Endothelial cell of umbilical vein (primary cell): ENCODE results near the gene SSH2. TPM values are rescaled to one million over a fixed set of nuclear protein-coding genes. Genes with fewer than 3 reads are reported as not detected.

ENCODE experiments used
- BruUV-seq: library from RNA; stranded (reverse); fragments of 400-500 nt; replicated peaks from 2 replicates; lab custom pipeline; 2021; lab: Mats Ljungman, UMichigan
- CTCF ChIA-PET: fragments of 300-600, 350-600 bp; sonication (Branson Sonifier 250); formaldehyde crosslinking; loops from one replicate; lab custom pipeline; 2021; ENCODE audit warnings: antibody characterized with exemption, inconsistent platforms; lab: Charles Lee
- POLR2A ChIA-PET: fragments of 300-600, 350-600 bp; sonication (Branson Sonifier 250); formaldehyde crosslinking; loops from one replicate; lab custom pipeline; 2021; ENCODE audit warnings: antibody characterized with exemption, inconsistent platforms; lab: Charles Lee
- DNase-seq: peaks from one replicate; pipeline ENCODE4 v3.0.0-alpha.2; 2011; ENCODE audit warnings: low read depth, low spot score
- FAIRE-seq: peaks from 2 replicates; lab custom pipeline; 2011; peaks lifted over from hg19 to GRCh38; lab: Jason Lieb, UNC
- H2AFZ ChIP-seq: 2 replicates; pipeline ENCODE4 v1.6.0; 2012; ENCODE audit warnings: low read depth, low read length, control low read depth, inconsistent platforms
- H3K27ac ChIP-seq: 2 replicates; pipeline ENCODE4 v1.5.1; 2011; ENCODE audit warnings: low read depth, mild to moderate bottlenecking, control low read depth, low read length, moderate library complexity; ENCODE audit not compliant: insufficient read depth
- H3K27me3 ChIP-seq, 2 experiments: 2 replicates each; pipeline versions ENCODE4 v1.6.0 to v1.6.1; 2011; ENCODE audit warnings: low read length in 2 of 2, mixed read lengths in 1 of 2; ENCODE audit not compliant: control insufficient read depth in 2 of 2, insufficient read depth in 2 of 2
- H3K36me3 ChIP-seq, 2 experiments: 2 replicates in 1 of 2; 3 replicates in 1 of 2; pipeline ENCODE4 v1.5.1; 2011; ENCODE audit warnings: low read length in 2 of 2, mild to moderate bottlenecking in 1 of 2, moderate library complexity in 1 of 2; ENCODE audit not compliant: control insufficient read depth in 2 of 2, insufficient read depth in 2 of 2; ENCODE audit errors: extremely low read depth in 1 of 2
- H3K4me1 ChIP-seq: 3 replicates; pipeline ENCODE4 v1.5.1; 2011; ENCODE audit warnings: mild to moderate bottlenecking, low read length; ENCODE audit not compliant: control insufficient read depth, insufficient read depth; ENCODE audit errors: extremely low read depth
- H3K4me2 ChIP-seq: 2 replicates; pipeline ENCODE4 v1.6.1; 2011; ENCODE audit warnings: low read length, control low read depth, mixed read lengths; ENCODE audit not compliant: insufficient read depth
- H3K4me3 ChIP-seq, 3 experiments: fragments of 200-600 bp in 1 of 3; sonication (generic), shearing (Covaris generic) in 1 of 3; replicated peaks in 1 of 3; 2 replicates each; pipeline ENCODE4 v1.5.1; 2011 to 2016; ENCODE audit warnings: control low read depth in 3 of 3, low read length in 3 of 3, mild to moderate bottlenecking in 2 of 3, inconsistent platforms in 1 of 3, low read depth in 1 of 3, moderate library complexity in 1 of 3; ENCODE audit not compliant: insufficient read depth in 1 of 3
- H3K79me2 ChIP-seq: 2 replicates; pipeline ENCODE4 v1.6.0; 2012; ENCODE audit warnings: low read length, inconsistent platforms; ENCODE audit not compliant: control insufficient read depth, insufficient read depth
- H3K9ac ChIP-seq: replicated peaks from 2 replicates; pipeline ENCODE3; 2011; ENCODE audit warnings: low read length, control low read depth; ENCODE audit not compliant: insufficient read depth; ENCODE audit errors: extremely low read depth
- H3K9me1 ChIP-seq: replicated peaks from 3 replicates; pipeline ENCODE4 v1.6.0; 2011; ENCODE audit warnings: mild to moderate bottlenecking, low read length; ENCODE audit not compliant: control insufficient read depth, insufficient read depth; ENCODE audit errors: extremely low read depth
- H3K9me3 ChIP-seq: replicated peaks from 2 replicates; pipeline ENCODE4 v1.5.1; 2012; ENCODE audit warnings: low read length, inconsistent platforms; ENCODE audit not compliant: control insufficient read depth, insufficient read depth
- H4K20me1 ChIP-seq: replicated peaks from 2 replicates; pipeline ENCODE3; 2011; ENCODE audit warnings: mild to moderate bottlenecking, low read length; ENCODE audit not compliant: control insufficient read depth, insufficient read depth; ENCODE audit errors: extremely low read depth
- CTCF ChIP-seq, 2 donors: IDR thresholded peaks; 1 replicate in 1 of 2; 2 replicates in 1 of 2; pipeline ENCODE4 v1.5.1; 2011; ENCODE audit warnings: low read length in 2 of 2, mild to moderate bottlenecking in 2 of 2, moderate library complexity in 2 of 2, control low read depth in 1 of 2, inconsistent platforms in 1 of 2, low read depth in 1 of 2; ENCODE audit not compliant: insufficient read depth in 1 of 2; ENCODE audit errors: extremely low read depth in 1 of 2
- EZH2 ChIP-seq: IDR thresholded peaks from 2 replicates; pipeline ENCODE4 v1.6.1; 2012; ENCODE audit warnings: borderline replicate concordance, low read depth, mild to moderate bottlenecking, moderate library complexity, low read length, inconsistent platforms; ENCODE audit not compliant: severe bottlenecking
- FOS ChIP-seq: IDR thresholded peaks from 2 replicates; pipeline ENCODE4 v1.6.1; 2011; ENCODE audit warnings: mild to moderate bottlenecking, low read length, moderate library complexity, borderline replicate concordance; ENCODE audit not compliant: insufficient read depth
- GATA2 ChIP-seq: IDR thresholded peaks from 2 replicates; pipeline ENCODE4 v1.7.0; 2011; ENCODE audit warnings: low read depth, mild to moderate bottlenecking, moderate library complexity, mixed read lengths, low read length; ENCODE audit not compliant: insufficient read length, insufficient read depth
- JUN ChIP-seq: IDR thresholded peaks from 2 replicates; pipeline ENCODE4 v1.6.1; 2011; ENCODE audit warnings: borderline replicate concordance, low read depth; ENCODE audit not compliant: insufficient read length, insufficient read depth
- MAX ChIP-seq: IDR thresholded peaks from 2 replicates; pipeline ENCODE4 v1.6.1; 2011; ENCODE audit not compliant: insufficient read depth, insufficient read length
- MYC ChIP-seq: IDR thresholded peaks from one replicate; pipeline ENCODE4 v1.6.1; 2011; ENCODE audit warnings: mild to moderate bottlenecking, low read depth, low read length
- POLR2A ChIP-seq: IDR thresholded peaks from 2 replicates; pipeline ENCODE4 v1.6.1; 2012; ENCODE audit warnings: low read depth, mild to moderate bottlenecking, control low read depth, low read length
- POLR2AphosphoS5 ChIP-seq: IDR thresholded peaks from 2 replicates; pipeline ENCODE4 v1.6.1; 2012; ENCODE audit warnings: low read depth, mild to moderate bottlenecking, control low read depth, low read length, moderate library complexity; ENCODE audit not compliant: insufficient read depth
- dilution Hi-C: fragments of 300-500 bp; cut with MboI; formaldehyde crosslinking; loops from one replicate; pipeline ENCODE4 v1.15.0; 2019; ENCODE audit warnings: low sequenced_read_pairs; ENCODE audit not compliant: extremely low pct_ligation_motif_present
- intact Hi-C: fragments of 100-400 bp; cut with micrococcal nuclease; formaldehyde crosslinking; loops from one replicate; pipeline ENCODE4 v1.10.0; 2022
- polyA plus RNA-seq, 4 experiments: library from polyadenylated mRNA; depleted of rRNA in 3 of 4; stranded (reverse) in 3 of 4; unstranded in 1 of 4; fragments of >200 nt; gene quantifications; 2 replicates each; pipeline versions ENCODE4 v1.2.1 to v1.2.3, GENCODE V29; 2011 to 2012; ENCODE audit warnings: missing spikeins in 1 of 4
- total RNA-seq: library from RNA; stranded (reverse); gene quantifications from 2 replicates; pipeline ENCODE4 v1.2.3, GENCODE V29; 2021

SSH2 gene
- total and polyA plus RNA-seq, 2 donors (not counting 3 experiments of a cell fraction or from before 2014, with no cell fraction given): 24.6 to 60.9 TPM

DNA sequence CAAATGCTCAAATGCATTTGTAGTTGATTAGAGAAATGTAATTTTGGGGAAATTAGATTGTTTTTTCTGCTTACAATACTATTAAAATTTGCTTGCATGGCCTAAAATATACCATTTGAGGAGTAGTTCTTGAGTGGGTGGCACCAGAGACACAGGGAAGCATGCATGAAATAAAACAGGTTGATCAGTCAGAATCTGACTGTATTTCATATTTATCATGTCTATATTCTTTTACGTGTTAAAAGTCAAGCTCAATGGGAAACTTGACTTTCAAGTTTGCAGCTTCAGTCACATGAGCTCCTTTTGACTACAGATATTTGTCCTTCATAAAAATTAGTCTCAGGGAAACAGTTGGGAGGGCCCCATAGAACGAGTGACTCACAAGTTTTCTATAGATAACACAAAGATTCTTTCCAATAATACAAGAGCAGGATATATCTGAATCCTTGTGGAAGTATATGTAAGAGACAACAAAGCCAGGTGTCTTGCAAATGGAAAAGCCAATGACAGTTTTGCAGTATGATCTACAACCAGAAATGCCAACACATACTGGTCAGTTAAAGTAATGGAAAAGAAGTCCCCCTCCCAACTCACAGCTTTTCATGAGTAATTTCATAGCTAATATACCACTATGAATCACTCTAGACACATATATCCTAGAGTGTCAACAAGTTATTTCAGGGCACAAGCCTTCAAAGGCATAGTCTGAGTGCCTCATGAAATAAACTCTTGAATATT is 265.1 kb downstream of the SSH2 start:
- ChIA-PET POLR2A (interaction anchor here (0.5 kb wide), 1 partner anchor 1034 kb away, joined by 4 read pairs; no protein-coding TSS in a partner anchor), CTCF (interaction anchor here (1.0 to 2.2 kb wide), 12 partner anchors 8 to 428 kb away, joined by 3 to 25 read pairs (median 5); no protein-coding TSS in a partner anchor)

More for the DNA sequence above, 265.1 kb downstream of the SSH2 start:
- Histone ChIP-seq H3K9me3 (no peaks in the 10 kb centered on the region), H4K20me1 (no peaks in the 10 kb centered on the region), H3K9me1 (no peaks in the 10 kb centered on the region), H3K4me2 (peak overlapping the region; percentile 69), H3K4me3 (no peak overlapping the region), H2AFZ (no peak overlapping the region), H3K4me1 (peaks cover 27% of the 10 kb centered on the region), H3K27me3 (no peaks in the 10 kb centered on the region), H3K79me2 (no peaks in the 10 kb centered on the region), H3K9ac (peak overlapping the region; percentile 51), H3K36me3 (peaks cover 9 to 11% of the 10 kb centered on the region in 2 experiments), H3K27ac (peak overlapping the region; percentile 93)
- DNase-seq (peak; percentile 93), FAIRE-seq (no peak)
- dilution Hi-C loops: no loop called here
- intact Hi-C loops: loop anchor here (1.0 to 2.0 kb wide), 2 partner anchors 24 to 62 kb away; no protein-coding TSS in a partner anchor
- TF ChIP-seq GATA2 (no peak), POLR2A (no peak), POLR2AphosphoS5 (peak; percentile 36), JUN (peak; percentile 76), FOS (peak; percentile 89), EZH2 (no peak), MYC (no peak), CTCF (IDR thresholded peaks at IDR 0.05; ENCODE audit: extremely low read depth in 1 of 2, insufficient read depth in 1 of 2, low read depth in 1 of 2, low read length in 2 of 2) (no peak), MAX (no peak)
- BruUV-seq: TSS peak; percentile 6
